ENCODE measurements around the gene PHLDA3.

DNA sequence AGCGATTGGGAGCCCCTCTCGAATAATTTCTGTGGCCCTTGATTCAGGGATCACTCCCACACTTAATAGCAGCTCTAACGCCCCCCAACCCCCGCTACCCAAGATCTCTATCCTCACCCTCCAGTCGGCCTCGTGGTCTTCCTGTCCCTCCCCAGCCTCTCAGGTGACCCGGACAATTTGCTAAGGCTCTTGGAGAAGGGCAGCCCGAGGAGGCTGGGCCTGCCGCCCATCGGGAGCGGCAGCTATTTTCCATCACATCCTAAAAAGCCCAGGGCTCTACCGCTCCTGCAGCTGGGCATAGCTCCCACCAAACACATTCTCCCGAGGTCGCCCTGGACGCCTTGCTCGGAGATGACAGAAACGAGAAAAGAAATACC, 12.0 kb upstream of the PHLDA3 start:
- TF ChIP-seq POLR2A (IDR thresholded peaks at IDR 0.05; ENCODE audit: low read length) (no peak), MAZ (IDR thresholded peaks at IDR 0.05; ENCODE audit: borderline replicate concordance, low read depth, low read length) (no peak), RFX5 (IDR thresholded peaks at IDR 0.05) (no peak)
- TF ChIP-seq, protein P1, sequence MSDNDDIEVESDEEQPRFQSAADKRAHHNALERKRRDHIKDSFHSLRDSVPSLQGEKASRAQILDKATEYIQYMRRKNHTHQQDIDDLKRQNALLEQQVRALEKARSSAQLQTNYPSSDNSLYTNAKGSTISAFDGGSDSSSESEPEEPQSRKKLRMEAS (IDR thresholded peaks at IDR 0.05) = no peak

Measured in A549 (cell line).